Endodermal cell (in vitro differentiated cells): ENCODE data around the gene GYPC. TPM values are rescaled to one million over a fixed set of nuclear protein-coding genes. Genes with fewer than 3 reads are reported as not detected.

Experiments
- DNase-seq: peaks from one replicate; pipeline ENCODE4 v3.0.0-alpha.2; 2017
- H3K27ac ChIP-seq: 2 replicates; pipeline ENCODE4 v1.5.1; 2013; ENCODE audit warnings: mild to moderate bottlenecking, low read depth, low read length, moderate library complexity
- H3K27me3 ChIP-seq: 2 replicates; pipeline ENCODE4 v1.6.1; 2013; ENCODE audit warnings: mild to moderate bottlenecking, low read length, moderate library complexity; ENCODE audit not compliant: insufficient read depth, control insufficient read depth, poor library complexity, severe bottlenecking
- H3K36me3 ChIP-seq: 2 replicates; pipeline ENCODE4 v1.7.0; 2013; ENCODE audit warnings: mild to moderate bottlenecking, low read length, moderate library complexity; ENCODE audit not compliant: control insufficient read depth, insufficient read depth
- H3K4me1 ChIP-seq: one replicate; pipeline ENCODE4 v1.7.0; 2013; ENCODE audit warnings: low read length; ENCODE audit not compliant: control insufficient read depth, insufficient read depth
- H3K4me3 ChIP-seq: 2 replicates; pipeline ENCODE4 v1.5.1; 2013; ENCODE audit warnings: mild to moderate bottlenecking, low read length, moderate library complexity
- H3K9ac ChIP-seq: 2 replicates; pipeline ENCODE4 v1.6.1; 2013; ENCODE audit warnings: mild to moderate bottlenecking, low read length, moderate library complexity; ENCODE audit not compliant: poor library complexity, severe bottlenecking; ENCODE audit errors: extremely low read depth
- H3K9me3 ChIP-seq: 2 replicates; pipeline ENCODE4 v1.6.1; 2013; ENCODE audit warnings: mild to moderate bottlenecking, low read length, moderate library complexity; ENCODE audit not compliant: control insufficient read depth
- H3K27ac Mint-ChIP-seq: 2 replicates; pipeline ENCODE4 v1.8.0; 2020; ENCODE audit warnings: mixed read lengths
- H3K27me3 Mint-ChIP-seq: 2 replicates; pipeline ENCODE4 v1.8.0; 2021; ENCODE audit warnings: mild to moderate bottlenecking, mixed read lengths; ENCODE audit not compliant: insufficient read depth
- H3K36me3 Mint-ChIP-seq: 2 replicates; pipeline ENCODE4 v1.8.0; 2020; ENCODE audit warnings: low read depth, mixed read lengths
- H3K4me1 Mint-ChIP-seq: 2 replicates; pipeline ENCODE4 v1.8.0; 2020; ENCODE audit warnings: mixed read lengths
- H3K4me3 Mint-ChIP-seq: 2 replicates; pipeline ENCODE4 v1.8.0; 2020; ENCODE audit warnings: mild to moderate bottlenecking, moderate library complexity, mixed read lengths
- H3K9me3 Mint-ChIP-seq: 2 replicates; pipeline ENCODE4 v1.8.0; 2020; ENCODE audit warnings: mild to moderate bottlenecking, mixed read lengths
- CTCF ChIP-seq: fragments of 200-600 bp; sonication (generic); conservative IDR thresholded peaks from 2 replicates; pipeline ENCODE4 v1.5.0; 2021; ENCODE audit warnings: antibody characterized with exemption, mild to moderate bottlenecking
- WGBS, 2 experiments: methylation state at CpG; one replicate each; pipeline versions ENCODE4 v1.1.5 to v1.1.7; 2013; ENCODE audit warnings: missing lambda C conversion rate in 2 of 2, mixed read lengths in 1 of 2; ENCODE audit not compliant: insufficient coverage in 1 of 2, insufficient read length in 1 of 2; 5-methylcytosine and 5-hydroxymethylcytosine counted together
- total RNA-seq, 2 donors: library from RNA; stranded (reverse); fragmentation: NEBNext Ultra II Directional in 1 of 2; extraction: Animal tissue kit (Norgen Biotek cat#: 25700) in 1 of 2; gene quantifications; 2 replicates in 1 of 2; 3 replicates in 1 of 2; pipeline ENCODE4 v1.2.1, GENCODE V29; 2021

GYPC gene
- total RNA-seq, 2 donors from 2014 or later = 15.3 to 23.2 TPM

- no peak overlapping the region for H3K9ac ChIP-seq
- H3K36me3 Mint-ChIP-seq = peaks cover 12% of the 10 kb centered on the region
- no peaks in the 10 kb centered on the region for H3K4me1 Mint-ChIP-seq
- peaks cover 24% of the 10 kb centered on the region for H3K9me3 Mint-ChIP-seq
- TF ChIP-seq CTCF = no peak
- no peaks in the 10 kb centered on the region for H3K27me3 Mint-ChIP-seq
- H3K27ac Mint-ChIP-seq = no peak overlapping the region
- no peaks in the 10 kb centered on the region for H3K4me1 ChIP-seq
- H3K9me3 ChIP-seq = peaks cover 21% of the 10 kb centered on the region
- H3K4me3 Mint-ChIP-seq = no peak overlapping the region
- no peak overlapping the region for H3K27ac ChIP-seq
- no peaks in the 10 kb centered on the region for H3K36me3 ChIP-seq
- no peak for DNase-seq
- H3K4me3 ChIP-seq = no peak overlapping the region
- no peaks in the 10 kb centered on the region for H3K27me3 ChIP-seq
- WGBS, 2 experiments = 88 to 95% methylated on average over 1 of the region's 1 CpG
Observed at GRCh38 chr2:126676221-126677175, 20.5 kb downstream of the GYPC start.

- no peak overlapping the region for H3K9ac ChIP-seq
- H3K4me3 ChIP-seq = no peak overlapping the region
- no peak overlapping the region for H3K4me3 Mint-ChIP-seq
- 86 to 100% methylated on average over 1 of the region's 1 CpG for WGBS, 2 experiments
- H3K9me3 Mint-ChIP-seq = peaks cover 24% of the 10 kb centered on the region
- TF ChIP-seq CTCF = no peak
- no peaks in the 10 kb centered on the region for H3K4me1 ChIP-seq
- no peaks in the 10 kb centered on the region for H3K36me3 ChIP-seq
- no peaks in the 10 kb centered on the region for H3K4me1 Mint-ChIP-seq
- H3K27ac Mint-ChIP-seq = no peak overlapping the region
- H3K27ac ChIP-seq = no peak overlapping the region
- H3K27me3 Mint-ChIP-seq = no peaks in the 10 kb centered on the region
- DNase-seq = no peak
- no peaks in the 10 kb centered on the region for H3K27me3 ChIP-seq
- H3K36me3 Mint-ChIP-seq = peaks cover 12% of the 10 kb centered on the region
- H3K9me3 ChIP-seq = peaks cover 21% of the 10 kb centered on the region
Observed at GRCh38 chr2:126677176-126677538, 21.2 kb downstream of the GYPC start.

GRCh38 chr2:126678269-126679065, 22.5 kb downstream of the GYPC start:
- H3K4me3 ChIP-seq = no peak overlapping the region
- no peak for DNase-seq
- H3K27me3 ChIP-seq = no peaks in the 10 kb centered on the region
- TF ChIP-seq CTCF = no peak
- Mint-ChIP-seq H3K4me3 (no peak overlapping the region), H3K36me3 (peaks cover 12% of the 10 kb centered on the region), H3K27ac (no peak overlapping the region), H3K27me3 (no peaks in the 10 kb centered on the region), H3K9me3 (peaks cover 24% of the 10 kb centered on the region), H3K4me1 (no peaks in the 10 kb centered on the region)
- WGBS, 2 experiments = 80 to 81% methylated on average over 4 to 13 of the region's 13 CpGs
- no peak overlapping the region for H3K27ac ChIP-seq
- H3K9me3 ChIP-seq = peaks cover 21% of the 10 kb centered on the region
- H3K36me3 ChIP-seq = no peaks in the 10 kb centered on the region
- no peaks in the 10 kb centered on the region for H3K4me1 ChIP-seq
- no peak overlapping the region for H3K9ac ChIP-seq
